Measurements from ENCODE around the gene CCL13. TPM values are rescaled to one million over a fixed set of nuclear protein-coding genes. Genes with fewer than 3 reads are reported as not detected.

CCL13 gene
- total and polyA plus RNA-seq, 8 donors: 0.65 to 29.5 (median 12.0) TPM; not detected in 4

- Histone ChIP-seq H3K27ac (no peak overlapping the region), H3K4me1 (no peaks in the 10 kb centered on the region), H3K27me3 (peaks cover 0 to 13% (median 0%) of the 10 kb centered on the region in 3 donors), H3K36me3 (no peaks in the 10 kb centered on the region), H3K4me3 (no peak overlapping the region), H3K9me3 (no peaks in the 10 kb centered on the region)
- DNase-seq: no peak
- intact Hi-C loops (cut with DNase I; ENCODE audit: low total_unique reads): no loop called here
- TF ChIP-seq, protein P1, sequence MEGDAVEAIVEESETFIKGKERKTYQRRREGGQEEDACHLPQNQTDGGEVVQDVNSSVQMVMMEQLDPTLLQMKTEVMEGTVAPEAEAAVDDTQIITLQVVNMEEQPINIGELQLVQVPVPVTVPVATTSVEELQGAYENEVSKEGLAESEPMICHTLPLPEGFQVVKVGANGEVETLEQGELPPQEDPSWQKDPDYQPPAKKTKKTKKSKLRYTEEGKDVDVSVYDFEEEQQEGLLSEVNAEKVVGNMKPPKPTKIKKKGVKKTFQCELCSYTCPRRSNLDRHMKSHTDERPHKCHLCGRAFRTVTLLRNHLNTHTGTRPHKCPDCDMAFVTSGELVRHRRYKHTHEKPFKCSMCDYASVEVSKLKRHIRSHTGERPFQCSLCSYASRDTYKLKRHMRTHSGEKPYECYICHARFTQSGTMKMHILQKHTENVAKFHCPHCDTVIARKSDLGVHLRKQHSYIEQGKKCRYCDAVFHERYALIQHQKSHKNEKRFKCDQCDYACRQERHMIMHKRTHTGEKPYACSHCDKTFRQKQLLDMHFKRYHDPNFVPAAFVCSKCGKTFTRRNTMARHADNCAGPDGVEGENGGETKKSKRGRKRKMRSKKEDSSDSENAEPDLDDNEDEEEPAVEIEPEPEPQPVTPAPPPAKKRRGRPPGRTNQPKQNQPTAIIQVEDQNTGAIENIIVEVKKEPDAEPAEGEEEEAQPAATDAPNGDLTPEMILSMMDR (IDR thresholded peaks at IDR 0.05): no peak
- 59 to 65% (median 61%) methylated on average over 4 of the region's 4 CpGs for WGBS, 5 donors
Observed at GRCh38 chr17:34403006-34403405, 46.7 kb downstream of the CCL13 start.

GRCh38 chr17:34406226-34406625, 49.9 kb downstream of the CCL13 start:
- TF ChIP-seq EP300 (IDR thresholded peaks at IDR 0.05) (no peak), POLR2AphosphoS5 (IDR thresholded peaks at IDR 0.05) (no peak), POLR2A (IDR thresholded peaks at IDR 0.05) (no peak)
- TF ChIP-seq, protein P1 (IDR thresholded peaks at IDR 0.05): no peak
- H3K9me3 ChIP-seq: no peaks in the 10 kb centered on the region
- no peaks in the 10 kb centered on the region for H3K36me3 ChIP-seq
- intact Hi-C loops (cut with DNase I; ENCODE audit: low total_unique reads): no loop called here
- H3K27ac ChIP-seq: no peak overlapping the region
- no peak for DNase-seq
- 75 to 82% (median 76%) methylated on average over 6 of the region's 6 CpGs for WGBS, 5 donors
- no peaks in the 10 kb centered on the region for H3K4me1 ChIP-seq
- no peak overlapping the region for H3K4me3 ChIP-seq
- peaks cover 3 to 36% (median 11%) of the 10 kb centered on the region in 3 donors for H3K27me3 ChIP-seq

Other genes with a start within 250 kb of the CCL13 start
- 10 to 100 TPM in 3 of 5 donors, 1 to 10 TPM in 2; 3.8 to 29.9 (median 11.1) TPM for gene CCL2, start 101.2 kb upstream of the CCL13 start, total RNA-seq
- 100 to 1,000 TPM in 1 of 3 donors, 10 to 100 TPM in 2; 30.8 to 194 (median 81.8) TPM for gene CCL2, start 101.2 kb upstream of the CCL13 start, polyA plus RNA-seq
- gene CCL7, start 86.3 kb upstream of the CCL13 start, total RNA-seq: not detected
- not detected for gene CCL7, start 86.3 kb upstream of the CCL13 start, polyA plus RNA-seq
- 1 to 10 TPM in 3 of 5 donors, not detected in 2; 2.0 to 4.0 (median 2.8) TPM for gene CCL11, start 70.7 kb upstream of the CCL13 start, total RNA-seq
- gene CCL11, start 70.7 kb upstream of the CCL13 start, polyA plus RNA-seq: 10 to 100 TPM in 2 of 3 donors, 1 to 10 TPM in 1; 2.0 to 80.0 (median 29.0) TPM
- gene CCL8, start 37.0 kb upstream of the CCL13 start, total RNA-seq: 1 to 10 TPM in 2 of 5 donors, not detected in 3; 1.3 to 6.7 TPM
- gene CCL8, start 37.0 kb upstream of the CCL13 start, polyA plus RNA-seq: 1 to 10 TPM in 2 of 3 donors, under 1 TPM in 1; 0.63 to 3.6 (median 2.4) TPM
- gene CCL1, start 6.8 kb downstream of the CCL13 start, total RNA-seq: not detected
- not detected for gene CCL1, start 6.8 kb downstream of the CCL13 start, polyA plus RNA-seq
- under 1 TPM in 1 of 5 donors, not detected in 4; 0.55 TPM for gene TMEM132E, start 223.1 kb downstream of the CCL13 start, total RNA-seq
- under 1 TPM in 2 of 3 donors, not detected in 1; 0.05 to 0.12 TPM for gene TMEM132E, start 223.1 kb downstream of the CCL13 start, polyA plus RNA-seq